Brain microvascular endothelial cell (primary cell): ENCODE measurements around the gene NATD1.
"Not testable (repeated sequence)": the region's sequence is repeated elsewhere in the genome, so short reads cannot be mapped to it uniquely, and the experiment has no call there.

Source experiments
- DNase-seq: peaks from one replicate; pipeline ENCODE4 v3.0.0-alpha.2; 2020
- H3K27ac ChIP-seq: fragments of 250-450 bp; sonication (Bioruptor Pico); 2 replicates; pipeline ENCODE4 v1.5.1; 2020; ENCODE audit warnings: mild to moderate bottlenecking, moderate library complexity
- H3K27me3 ChIP-seq: fragments of 250-450 bp; sonication (Bioruptor Pico); replicated peaks from 2 replicates; pipeline ENCODE4 v1.5.1; 2020; ENCODE audit warnings: mild to moderate bottlenecking
- H3K36me3 ChIP-seq: fragments of 250-450 bp; sonication (Bioruptor Pico); replicated peaks from 2 replicates; pipeline ENCODE4 v1.5.1; 2020; ENCODE audit warnings: mild to moderate bottlenecking
- H3K4me3 ChIP-seq: 2 replicates; pipeline ENCODE4 v1.5.1; 2011; ENCODE audit warnings: low read depth, mild to moderate bottlenecking, control low read depth, low read length, moderate library complexity
- in situ Hi-C: cut with HindIII; loops from 2 replicates; pipeline ENCODE4 v1.10.0; 2017; ENCODE audit warnings: low sequenced_read_pairs, low pct_ligation_motif_present
- TF ChIP-seq, protein P1 (sequence below): IDR thresholded peaks from 2 replicates; pipeline ENCODE4 v1.5.1; 2011; ENCODE audit warnings: low read depth, mild to moderate bottlenecking, moderate library complexity, low read length, control low read depth, inconsistent platforms; ENCODE audit errors: missing control alignments

The NATD1 gene

DNA sequence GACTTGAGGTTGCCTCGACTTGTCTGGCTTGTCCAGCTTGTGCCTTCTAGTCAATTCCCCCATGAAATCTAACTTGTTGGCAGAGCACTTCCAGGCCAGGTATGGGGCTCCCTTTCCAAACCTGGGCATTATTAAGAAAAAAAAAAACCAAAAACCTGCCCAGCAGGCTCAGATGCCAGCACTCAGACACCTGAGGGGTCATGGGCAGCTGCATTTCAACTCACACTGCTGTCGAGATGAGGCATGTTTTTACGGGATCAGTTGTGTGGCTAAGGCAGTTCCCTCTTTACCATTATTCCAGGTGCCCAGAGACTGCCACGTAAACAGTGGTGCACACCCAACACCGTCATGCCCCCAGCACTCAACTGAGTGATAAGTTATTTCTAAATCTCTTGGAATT lies 57.1 kb downstream of the NATD1 start:
- Histone ChIP-seq H3K27me3 (no peaks in the 10 kb centered on the region), H3K27ac (no peak overlapping the region), H3K4me3 (no peak overlapping the region), H3K36me3 (peaks cover 19% of the 10 kb centered on the region)
- no peak for DNase-seq
- TF ChIP-seq, protein P1, sequence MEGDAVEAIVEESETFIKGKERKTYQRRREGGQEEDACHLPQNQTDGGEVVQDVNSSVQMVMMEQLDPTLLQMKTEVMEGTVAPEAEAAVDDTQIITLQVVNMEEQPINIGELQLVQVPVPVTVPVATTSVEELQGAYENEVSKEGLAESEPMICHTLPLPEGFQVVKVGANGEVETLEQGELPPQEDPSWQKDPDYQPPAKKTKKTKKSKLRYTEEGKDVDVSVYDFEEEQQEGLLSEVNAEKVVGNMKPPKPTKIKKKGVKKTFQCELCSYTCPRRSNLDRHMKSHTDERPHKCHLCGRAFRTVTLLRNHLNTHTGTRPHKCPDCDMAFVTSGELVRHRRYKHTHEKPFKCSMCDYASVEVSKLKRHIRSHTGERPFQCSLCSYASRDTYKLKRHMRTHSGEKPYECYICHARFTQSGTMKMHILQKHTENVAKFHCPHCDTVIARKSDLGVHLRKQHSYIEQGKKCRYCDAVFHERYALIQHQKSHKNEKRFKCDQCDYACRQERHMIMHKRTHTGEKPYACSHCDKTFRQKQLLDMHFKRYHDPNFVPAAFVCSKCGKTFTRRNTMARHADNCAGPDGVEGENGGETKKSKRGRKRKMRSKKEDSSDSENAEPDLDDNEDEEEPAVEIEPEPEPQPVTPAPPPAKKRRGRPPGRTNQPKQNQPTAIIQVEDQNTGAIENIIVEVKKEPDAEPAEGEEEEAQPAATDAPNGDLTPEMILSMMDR: no peak
- in situ Hi-C loops: no loop called here

DNA sequence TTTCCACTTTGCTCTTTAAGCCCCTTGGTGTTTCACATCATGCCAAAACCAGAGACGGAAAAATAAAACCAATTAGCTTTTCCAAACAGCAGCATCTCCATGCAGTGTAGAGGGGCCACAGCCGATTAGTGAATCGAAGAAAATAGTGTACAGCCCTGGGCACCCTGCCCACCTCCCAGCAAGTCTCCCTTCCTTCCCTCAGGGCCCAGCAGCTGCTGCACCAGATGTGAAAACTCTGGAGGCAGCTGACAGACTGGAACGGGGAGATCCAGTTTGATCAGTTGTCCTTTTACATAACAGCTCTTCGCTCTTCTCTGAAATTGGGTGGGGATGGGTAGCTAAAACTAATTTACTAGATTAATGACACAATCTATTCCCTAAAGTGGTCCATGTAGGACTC lies 58.5 kb downstream of the NATD1 start:
- Histone ChIP-seq H3K27me3 (no peaks in the 10 kb centered on the region), H3K27ac (no peak overlapping the region), H3K36me3 (peaks cover 19% of the 10 kb centered on the region), H3K4me3 (no peak overlapping the region)
- in situ Hi-C loops: no loop called here
- TF ChIP-seq, protein P1: no peak
- DNase-seq: no peak

DNA sequence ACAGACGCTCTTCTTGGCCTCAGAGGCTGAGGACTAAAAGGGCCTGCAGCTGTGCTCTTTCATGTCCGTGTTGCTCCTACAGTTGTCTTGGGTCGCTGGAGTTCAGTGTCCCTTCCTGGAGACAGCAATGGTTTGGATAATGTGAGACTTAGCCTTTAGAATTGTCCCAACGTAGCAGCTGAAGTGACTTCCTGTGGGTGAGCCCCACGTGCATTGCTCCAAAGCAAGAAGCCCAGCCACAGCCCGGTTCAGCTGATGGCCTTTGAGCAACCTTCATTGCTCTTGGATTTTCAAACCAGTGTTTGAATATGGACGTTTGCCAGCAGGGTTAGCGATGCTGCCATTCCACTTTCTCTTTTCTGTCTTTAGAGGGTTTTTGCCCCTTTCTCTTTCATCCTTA lies 59.0 kb downstream of the NATD1 start:
- Histone ChIP-seq H3K36me3 (peaks cover 19% of the 10 kb centered on the region), H3K27ac (no peak overlapping the region), H3K27me3 (no peaks in the 10 kb centered on the region), H3K4me3 (no peak overlapping the region)
- DNase-seq: no peak
- in situ Hi-C loops: no loop called here
- TF ChIP-seq, protein P1: no peak

DNA sequence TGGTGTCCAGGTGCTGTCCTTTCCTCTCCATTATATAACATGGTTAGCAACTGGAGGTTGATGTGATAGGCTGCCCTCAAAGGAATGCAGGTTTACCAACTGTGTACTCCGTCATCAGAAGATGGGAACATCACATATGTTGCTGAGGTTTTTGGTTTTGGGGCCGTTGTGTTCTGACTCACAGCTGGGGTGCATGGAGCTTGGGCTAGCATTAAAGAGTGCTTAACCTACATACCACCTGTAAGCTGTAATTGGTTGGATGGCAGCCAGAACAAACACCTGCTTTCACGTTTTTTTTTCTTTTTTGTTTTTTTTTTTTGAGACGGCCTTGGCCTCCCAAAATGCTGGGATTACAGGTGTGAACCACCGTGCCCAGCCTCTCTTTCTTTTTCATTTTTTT lies 60.2 kb downstream of the NATD1 start:
- DNase-seq: no peak
- Histone ChIP-seq H3K27ac (no peak overlapping the region), H3K4me3 (no peak overlapping the region), H3K36me3 (peaks cover 11% of the 10 kb centered on the region), H3K27me3 (no peaks in the 10 kb centered on the region)
- in situ Hi-C loops: no loop called here
- TF ChIP-seq, protein P1: no peak

DNA sequence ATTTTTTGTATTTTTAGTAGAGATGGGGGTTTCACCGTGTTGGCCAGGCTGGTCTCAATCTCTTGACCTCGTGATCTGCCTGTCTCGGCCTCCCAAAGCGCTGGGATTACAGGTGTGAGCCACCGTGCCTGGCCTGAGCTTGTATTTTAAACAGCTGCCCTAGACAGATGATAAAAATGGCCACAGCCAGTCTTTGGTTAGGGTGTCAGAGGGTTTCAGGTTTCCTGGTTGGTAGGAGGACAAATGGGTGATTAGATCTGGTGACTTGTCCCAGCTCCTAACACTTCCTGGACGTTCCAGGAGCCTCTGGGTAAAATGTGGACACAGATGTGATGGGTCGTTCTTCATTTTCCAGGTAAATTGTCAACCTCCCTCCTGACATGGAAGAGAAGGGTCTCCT lies 60.8 kb downstream of the NATD1 start:
- DNase-seq, H3K36me3 ChIP-seq, H3K4me3 ChIP-seq, H3K27me3 ChIP-seq, H3K27ac ChIP-seq, in situ Hi-C loops: not testable (repeated sequence)

GRCh38 chr17:21191698-21192097 lies 61.5 kb downstream of the NATD1 start:
- in situ Hi-C loops: no loop called here
- Histone ChIP-seq H3K36me3 (no peaks in the 10 kb centered on the region), H3K27me3 (no peaks in the 10 kb centered on the region), H3K27ac (no peak overlapping the region), H3K4me3 (no peak overlapping the region)
- DNase-seq: no peak
- TF ChIP-seq, protein P1: no peak

DNA sequence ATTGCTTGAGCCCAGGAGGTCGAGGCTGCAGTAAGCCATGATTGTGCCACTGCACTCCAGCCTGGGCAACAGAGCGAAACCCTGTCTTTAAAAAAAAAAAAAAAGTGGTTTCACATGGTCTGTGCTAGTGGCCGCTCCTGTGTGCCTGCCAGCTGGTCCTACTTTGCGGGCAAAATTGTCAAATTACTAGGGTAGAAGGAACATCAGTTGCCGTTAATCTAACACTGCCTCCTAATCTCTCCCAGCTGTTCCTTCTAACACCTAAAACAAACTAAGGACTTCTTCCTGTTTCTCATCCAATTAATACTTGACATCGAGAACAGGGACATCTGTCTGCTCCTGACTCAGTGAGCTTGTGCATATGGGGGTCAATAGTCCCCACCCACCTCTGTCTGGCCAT lies 63.1 kb downstream of the NATD1 start:
- in situ Hi-C loops: no loop called here

More for the DNA sequence above, 63.1 kb downstream of the NATD1 start:
- H3K36me3 ChIP-seq: no peaks in the 10 kb centered on the region
- no peak for DNase-seq
- TF ChIP-seq, protein P1: no peak
- H3K27ac ChIP-seq: no peak overlapping the region
- no peak overlapping the region for H3K4me3 ChIP-seq
- no peaks in the 10 kb centered on the region for H3K27me3 ChIP-seq
